ENCODE data around the gene DET1.
"Not testable (repeated sequence)": the region's sequence is repeated elsewhere in the genome, so short reads cannot be mapped to it uniquely, and the experiment has no call there.

The DET1 gene

DNA sequence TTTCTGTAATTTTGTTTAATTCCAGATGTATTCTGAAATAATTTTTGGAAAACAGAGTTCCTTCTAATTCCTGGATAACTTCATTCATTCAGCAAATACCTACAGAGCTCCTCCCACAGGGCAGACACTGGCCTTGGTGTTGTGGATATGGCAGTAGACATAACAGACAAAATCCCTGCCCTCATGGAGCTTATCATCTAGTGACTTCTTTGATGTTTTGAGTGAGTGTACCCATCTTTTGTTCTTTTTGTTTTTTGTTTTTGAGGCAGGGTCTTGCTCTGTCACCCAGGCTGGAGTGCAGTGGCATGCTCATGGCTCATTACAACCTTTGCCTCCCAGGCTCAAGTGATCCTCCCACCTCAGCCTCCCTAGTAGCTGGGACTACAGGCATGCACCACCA, 21.1 kb downstream of the DET1 start:
- TF ChIP-seq, protein P1, sequence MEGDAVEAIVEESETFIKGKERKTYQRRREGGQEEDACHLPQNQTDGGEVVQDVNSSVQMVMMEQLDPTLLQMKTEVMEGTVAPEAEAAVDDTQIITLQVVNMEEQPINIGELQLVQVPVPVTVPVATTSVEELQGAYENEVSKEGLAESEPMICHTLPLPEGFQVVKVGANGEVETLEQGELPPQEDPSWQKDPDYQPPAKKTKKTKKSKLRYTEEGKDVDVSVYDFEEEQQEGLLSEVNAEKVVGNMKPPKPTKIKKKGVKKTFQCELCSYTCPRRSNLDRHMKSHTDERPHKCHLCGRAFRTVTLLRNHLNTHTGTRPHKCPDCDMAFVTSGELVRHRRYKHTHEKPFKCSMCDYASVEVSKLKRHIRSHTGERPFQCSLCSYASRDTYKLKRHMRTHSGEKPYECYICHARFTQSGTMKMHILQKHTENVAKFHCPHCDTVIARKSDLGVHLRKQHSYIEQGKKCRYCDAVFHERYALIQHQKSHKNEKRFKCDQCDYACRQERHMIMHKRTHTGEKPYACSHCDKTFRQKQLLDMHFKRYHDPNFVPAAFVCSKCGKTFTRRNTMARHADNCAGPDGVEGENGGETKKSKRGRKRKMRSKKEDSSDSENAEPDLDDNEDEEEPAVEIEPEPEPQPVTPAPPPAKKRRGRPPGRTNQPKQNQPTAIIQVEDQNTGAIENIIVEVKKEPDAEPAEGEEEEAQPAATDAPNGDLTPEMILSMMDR (IDR thresholded peaks at IDR 0.05; ENCODE audit: low read depth, low read length, missing control alignments): no peak
- no peak for DNase-seq (ENCODE audit: extremely low read depth, low read depth)

DNA sequence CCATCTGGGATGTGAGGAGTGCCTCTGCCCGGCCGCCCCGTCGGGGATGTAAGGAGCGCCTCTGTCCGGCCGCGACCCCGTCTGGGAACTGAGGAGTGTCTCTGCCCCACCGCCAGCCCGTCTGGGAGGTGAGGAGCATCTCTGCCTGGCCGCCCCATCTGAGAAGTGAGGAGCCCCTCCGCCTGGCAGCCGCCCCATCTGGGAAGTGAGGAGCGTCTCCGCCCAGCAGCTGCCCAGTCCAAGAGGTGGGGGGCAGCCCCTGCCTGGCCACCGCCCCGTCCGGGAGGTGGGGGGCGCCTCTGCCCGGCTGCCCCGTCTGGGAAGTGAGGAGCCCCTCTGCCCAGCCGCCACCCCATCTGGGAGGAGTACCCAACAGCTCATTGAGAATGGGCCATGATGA, 22.4 kb downstream of the DET1 start:
- DNase-seq (ENCODE audit: extremely low read depth, low read depth); H3K4me3 ChIP-seq (replicated peaks; ENCODE audit: low read depth, low read length): not testable (repeated sequence)

More for the DNA sequence above, 21.1 kb downstream of the DET1 start:
- no peak overlapping the region for H3K4me3 ChIP-seq (replicated peaks; ENCODE audit: low read depth, low read length)

DNA sequence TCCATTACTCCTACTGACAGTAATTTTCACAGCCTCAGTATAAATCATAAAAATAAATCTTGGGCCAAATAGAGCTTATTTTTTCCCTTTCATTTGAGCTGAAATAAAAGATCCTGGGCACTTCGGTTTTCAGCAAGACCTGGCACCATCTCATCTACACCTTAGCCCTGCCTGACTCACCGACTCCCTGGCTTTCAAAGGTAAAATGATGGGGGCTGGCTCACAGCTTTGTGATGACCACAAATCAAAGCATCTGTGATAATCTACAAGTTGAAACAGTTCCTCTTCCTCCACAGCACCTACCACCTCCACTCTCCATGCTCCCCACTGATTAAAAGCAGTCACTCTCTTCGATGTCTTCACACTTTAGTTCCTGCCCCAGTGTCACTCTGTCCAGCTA, 27.6 kb downstream of the DET1 start:
- H3K4me3 ChIP-seq (replicated peaks; ENCODE audit: low read depth, low read length): no peak overlapping the region
- TF ChIP-seq, protein P1 (IDR thresholded peaks at IDR 0.05; ENCODE audit: low read depth, low read length, missing control alignments): no peak
- no peak for DNase-seq (ENCODE audit: extremely low read depth, low read depth)

DNA sequence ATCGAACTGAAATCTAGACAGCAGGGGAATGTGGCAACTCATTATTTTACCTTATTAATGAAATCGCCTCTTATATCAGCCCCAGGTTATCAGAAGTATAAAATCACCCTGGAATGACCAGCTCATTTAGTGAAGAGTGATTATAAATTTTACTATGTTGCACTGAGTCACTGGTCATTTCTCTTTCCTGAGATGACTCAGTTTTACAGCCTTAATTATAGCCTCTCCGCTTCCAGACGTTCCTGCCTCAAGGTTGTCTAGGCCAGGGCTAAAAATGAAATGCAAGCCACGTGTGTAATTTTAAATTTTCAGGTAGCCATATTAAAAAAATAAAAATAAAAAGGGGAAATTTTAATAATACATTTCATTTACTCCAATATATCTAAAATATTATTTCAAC, 33.3 kb downstream of the DET1 start:
- no peak for DNase-seq (ENCODE audit: extremely low read depth, low read depth)
- no peak overlapping the region for H3K4me3 ChIP-seq (replicated peaks; ENCODE audit: low read depth, low read length)
- TF ChIP-seq, protein P1 (IDR thresholded peaks at IDR 0.05; ENCODE audit: low read depth, low read length, missing control alignments): no peak

DNA sequence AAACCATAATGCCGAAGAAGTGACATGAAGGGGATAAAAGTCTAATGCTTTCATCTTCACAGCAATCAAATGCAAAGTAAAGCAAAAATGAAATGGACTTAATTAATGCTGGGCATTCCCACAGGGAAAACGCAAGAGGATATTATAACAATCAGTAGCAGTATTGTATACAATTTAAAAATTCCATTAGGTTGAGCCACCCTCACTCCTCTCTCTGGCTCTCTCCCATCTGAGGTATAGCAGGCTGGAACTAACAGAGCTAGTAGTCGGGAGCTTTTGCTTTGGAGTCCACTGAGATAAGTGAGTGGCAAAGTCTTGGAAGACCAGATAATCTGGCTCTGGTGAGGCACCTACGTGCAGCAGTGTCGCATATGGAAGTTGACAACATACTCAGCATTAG, 33.9 kb downstream of the DET1 start:
- DNase-seq (ENCODE audit: extremely low read depth, low read depth): no peak
- TF ChIP-seq, protein P1 (IDR thresholded peaks at IDR 0.05; ENCODE audit: low read depth, low read length, missing control alignments): no peak

DNA sequence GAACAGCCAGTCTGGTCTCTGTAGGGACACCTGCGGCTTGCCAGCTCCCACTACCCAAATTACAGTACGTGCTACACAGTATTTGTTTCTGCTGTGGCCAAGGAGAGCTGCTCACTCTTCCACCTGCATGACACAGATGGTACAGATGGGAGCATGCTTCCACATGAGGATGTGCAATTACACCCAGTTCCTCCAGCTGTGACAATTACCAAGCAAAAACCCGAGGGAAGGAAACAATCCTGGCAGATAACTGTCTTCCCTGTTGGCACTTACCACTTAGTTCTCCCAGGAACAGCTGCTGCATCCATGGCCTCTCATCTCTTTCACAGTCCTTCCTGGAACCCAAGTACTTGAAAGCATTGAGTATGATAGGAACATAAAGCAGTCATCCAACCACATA, 34.4 kb downstream of the DET1 start:
- DNase-seq (ENCODE audit: extremely low read depth, low read depth): no peak
- no peak overlapping the region for H3K4me3 ChIP-seq (replicated peaks; ENCODE audit: low read depth, low read length)
- TF ChIP-seq, protein P1 (IDR thresholded peaks at IDR 0.05; ENCODE audit: low read depth, low read length, missing control alignments): no peak

More for the DNA sequence above, 33.9 kb downstream of the DET1 start:
- H3K4me3 ChIP-seq (replicated peaks; ENCODE audit: low read depth, low read length): no peak overlapping the region

DNA sequence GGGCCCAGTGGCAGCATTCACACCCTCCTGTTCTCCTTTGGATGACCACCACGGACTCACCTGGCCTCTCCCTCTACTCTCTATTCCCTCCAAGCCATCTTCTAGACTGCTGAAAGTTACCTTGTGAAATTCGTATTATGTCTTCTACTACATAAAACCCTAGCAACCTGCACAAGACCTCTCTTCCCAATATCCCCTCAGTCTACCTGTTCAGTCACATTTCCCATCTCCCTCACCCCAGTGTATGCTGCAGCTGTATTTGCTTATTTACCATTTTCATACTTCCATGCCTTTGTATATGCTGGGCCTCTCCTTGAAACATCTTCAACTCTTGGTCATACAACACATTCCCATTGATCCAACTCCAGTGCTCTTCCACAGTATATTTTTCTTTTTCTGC, 35.3 kb downstream of the DET1 start:
- DNase-seq (ENCODE audit: extremely low read depth, low read depth): no peak
- TF ChIP-seq, protein P1 (IDR thresholded peaks at IDR 0.05; ENCODE audit: low read depth, low read length, missing control alignments): no peak
- H3K4me3 ChIP-seq (replicated peaks; ENCODE audit: low read depth, low read length): no peak overlapping the region

All from HFF-Myc (cell line).